ENCODE results near the gene STYXL1.

Gene STYXL1

DNA sequence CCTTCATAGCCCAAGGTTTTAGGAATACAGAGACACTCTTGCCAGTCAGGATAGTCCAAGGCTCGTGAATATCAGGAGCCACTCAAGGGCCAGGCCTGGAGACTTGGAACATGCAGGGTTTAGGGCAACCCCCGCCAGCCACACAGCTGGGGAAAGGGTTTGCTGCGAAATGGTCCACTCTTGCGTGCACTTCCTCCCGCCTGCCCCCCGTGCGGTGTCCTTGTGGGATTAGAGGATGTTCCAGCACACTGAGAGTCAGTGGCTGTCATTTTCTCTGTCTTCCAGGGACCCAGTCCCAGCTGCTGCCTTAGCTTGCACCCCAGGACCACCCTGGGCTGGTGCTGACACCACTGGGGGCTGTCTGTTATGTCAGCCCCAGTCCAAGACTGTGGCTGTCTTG, 94.4 kb downstream of the STYXL1 start:
- peaks cover 23% of the 10 kb centered on the region for H3K79me2 ChIP-seq
- peaks cover 13% of the 10 kb centered on the region for H3K4me1 ChIP-seq
- TF ChIP-seq, protein P1, sequence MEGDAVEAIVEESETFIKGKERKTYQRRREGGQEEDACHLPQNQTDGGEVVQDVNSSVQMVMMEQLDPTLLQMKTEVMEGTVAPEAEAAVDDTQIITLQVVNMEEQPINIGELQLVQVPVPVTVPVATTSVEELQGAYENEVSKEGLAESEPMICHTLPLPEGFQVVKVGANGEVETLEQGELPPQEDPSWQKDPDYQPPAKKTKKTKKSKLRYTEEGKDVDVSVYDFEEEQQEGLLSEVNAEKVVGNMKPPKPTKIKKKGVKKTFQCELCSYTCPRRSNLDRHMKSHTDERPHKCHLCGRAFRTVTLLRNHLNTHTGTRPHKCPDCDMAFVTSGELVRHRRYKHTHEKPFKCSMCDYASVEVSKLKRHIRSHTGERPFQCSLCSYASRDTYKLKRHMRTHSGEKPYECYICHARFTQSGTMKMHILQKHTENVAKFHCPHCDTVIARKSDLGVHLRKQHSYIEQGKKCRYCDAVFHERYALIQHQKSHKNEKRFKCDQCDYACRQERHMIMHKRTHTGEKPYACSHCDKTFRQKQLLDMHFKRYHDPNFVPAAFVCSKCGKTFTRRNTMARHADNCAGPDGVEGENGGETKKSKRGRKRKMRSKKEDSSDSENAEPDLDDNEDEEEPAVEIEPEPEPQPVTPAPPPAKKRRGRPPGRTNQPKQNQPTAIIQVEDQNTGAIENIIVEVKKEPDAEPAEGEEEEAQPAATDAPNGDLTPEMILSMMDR (IDR thresholded peaks at IDR 0.05) = no peak
- no peaks in the 10 kb centered on the region for H3K36me3 ChIP-seq (ENCODE audit: control insufficient read depth, insufficient read depth, low read length)
- no peaks in the 10 kb centered on the region for H3K27me3 ChIP-seq (ENCODE audit: control insufficient read depth, insufficient read depth, low read length)
- H3K9ac ChIP-seq = no peak overlapping the region
- H2AFZ ChIP-seq = no peak overlapping the region
- no peak overlapping the region for H3K4me2 ChIP-seq (ENCODE audit: low read length)
- H3K4me3 ChIP-seq (ENCODE audit: low read depth, low read length) = no peak overlapping the region
- no peaks in the 10 kb centered on the region for H3K9me3 ChIP-seq (ENCODE audit: control insufficient read depth, low read length)
- H3K27ac ChIP-seq = no peak overlapping the region

DNA sequence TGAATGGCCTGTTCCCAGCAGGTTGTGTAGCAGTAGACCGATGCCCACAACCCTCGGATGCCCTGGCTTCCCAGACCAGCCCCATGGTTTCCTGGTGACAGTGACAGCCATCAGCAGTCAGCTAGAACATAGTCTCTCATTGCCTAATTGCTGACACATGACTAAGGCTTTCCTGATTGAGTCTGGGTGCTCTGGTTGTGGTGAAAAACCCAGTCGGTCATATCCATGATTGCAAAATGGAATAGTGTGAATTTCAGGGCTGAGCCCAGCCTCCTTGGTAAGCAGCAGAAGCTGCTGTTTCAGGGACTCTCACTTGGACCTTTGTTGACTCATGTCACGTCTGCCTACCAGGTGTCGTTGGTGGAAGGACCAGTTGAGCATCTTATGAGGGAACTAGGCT, 96.3 kb downstream of the STYXL1 start:
- Histone ChIP-seq H3K4me2 (ENCODE audit: low read length) (no peak overlapping the region), H3K27ac (no peak overlapping the region), H3K27me3 (ENCODE audit: control insufficient read depth, insufficient read depth, low read length) (no peaks in the 10 kb centered on the region), H3K9ac (no peak overlapping the region), H3K36me3 (ENCODE audit: control insufficient read depth, insufficient read depth, low read length) (no peaks in the 10 kb centered on the region), H3K4me1 (peaks cover under 1% of the 10 kb centered on the region), H3K79me2 (peaks cover 34% of the 10 kb centered on the region), H3K9me3 (ENCODE audit: control insufficient read depth, low read length) (no peaks in the 10 kb centered on the region), H3K4me3 (ENCODE audit: low read depth, low read length) (no peak overlapping the region), H2AFZ (no peak overlapping the region)
- TF ChIP-seq, protein P1 (IDR thresholded peaks at IDR 0.05) = no peak

GRCh38 chr7:75950111-75950681, 97.6 kb downstream of the STYXL1 start:
- peaks cover 12% of the 10 kb centered on the region for H3K4me1 ChIP-seq
- no peaks in the 10 kb centered on the region for H3K9me3 ChIP-seq (ENCODE audit: control insufficient read depth, low read length)
- no peaks in the 10 kb centered on the region for H3K27me3 ChIP-seq (ENCODE audit: control insufficient read depth, insufficient read depth, low read length)
- H2AFZ ChIP-seq = no peak overlapping the region
- H3K9ac ChIP-seq = no peak overlapping the region
- no peaks in the 10 kb centered on the region for H3K36me3 ChIP-seq (ENCODE audit: control insufficient read depth, insufficient read depth, low read length)
- peaks cover 42% of the 10 kb centered on the region for H3K79me2 ChIP-seq
- no peak overlapping the region for H3K4me3 ChIP-seq (ENCODE audit: low read depth, low read length)
- H3K4me2 ChIP-seq (ENCODE audit: low read length) = no peak overlapping the region
- TF ChIP-seq, protein P1 (IDR thresholded peaks at IDR 0.05) = no peak
- no peak overlapping the region for H3K27ac ChIP-seq

DNA sequence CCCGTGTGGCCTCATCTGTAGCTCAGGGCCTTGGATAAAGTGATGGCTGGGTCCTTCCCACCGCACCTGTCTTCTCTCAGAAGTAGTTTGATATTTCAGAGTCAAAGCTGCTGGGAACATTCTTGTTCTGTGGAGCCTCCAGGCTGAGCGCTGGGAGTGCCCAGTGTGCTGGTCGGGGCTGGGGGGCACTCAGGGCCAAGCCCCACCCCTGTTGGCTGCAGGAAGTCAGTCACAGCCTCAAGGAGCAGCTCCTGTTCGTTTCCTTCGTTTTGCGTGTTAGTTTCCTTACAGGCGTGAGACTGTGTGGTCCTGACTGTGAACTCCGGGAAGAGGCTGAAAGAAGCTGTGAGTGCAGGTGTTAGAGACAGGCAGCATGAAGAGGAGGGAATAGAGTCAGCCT, 99.6 kb downstream of the STYXL1 start:
- H2AFZ ChIP-seq = no peak overlapping the region
- no peak overlapping the region for H3K4me3 ChIP-seq (ENCODE audit: low read depth, low read length)
- H3K9me3 ChIP-seq (ENCODE audit: control insufficient read depth, low read length) = no peaks in the 10 kb centered on the region
- H3K79me2 ChIP-seq = peaks cover 63% of the 10 kb centered on the region
- H3K36me3 ChIP-seq (ENCODE audit: control insufficient read depth, insufficient read depth, low read length) = no peaks in the 10 kb centered on the region
- no peak overlapping the region for H3K27ac ChIP-seq
- TF ChIP-seq, protein P1 (IDR thresholded peaks at IDR 0.05) = no peak
- H3K9ac ChIP-seq = no peak overlapping the region
- H3K27me3 ChIP-seq (ENCODE audit: control insufficient read depth, insufficient read depth, low read length) = no peaks in the 10 kb centered on the region
- no peak overlapping the region for H3K4me2 ChIP-seq (ENCODE audit: low read length)
- H3K4me1 ChIP-seq = peaks cover 12% of the 10 kb centered on the region
